ENCODE measurements around the gene MAP3K10.

The MAP3K10 gene

GRCh38 chr19:40249781-40250180 lies 58.6 kb downstream of the MAP3K10 start:
- DNase-seq = no peak

- no peak for DNase-seq
Measured at GRCh38 chr19:40251244-40251643, 60.0 kb downstream of the MAP3K10 start.

- no peak for DNase-seq
Measured at GRCh38 chr19:40251991-40252390, 60.8 kb downstream of the MAP3K10 start.

GRCh38 chr19:40252395-40252794 lies 61.2 kb downstream of the MAP3K10 start:
- DNase-seq = no peak

GRCh38 chr19:40253611-40254092 lies 62.4 kb downstream of the MAP3K10 start:
- DNase-seq = no peak

- DNase-seq = no peak
Measured at GRCh38 chr19:40254714-40255418, 63.6 kb downstream of the MAP3K10 start.

GRCh38 chr19:40255619-40256166 lies 64.5 kb downstream of the MAP3K10 start:
- no peak for DNase-seq

GRCh38 chr19:40256512-40256911 lies 65.3 kb downstream of the MAP3K10 start:
- no peak for DNase-seq

GRCh38 chr19:40257096-40257517 lies 65.9 kb downstream of the MAP3K10 start:
- DNase-seq = no peak

GRCh38 chr19:40261631-40262030 lies 70.4 kb downstream of the MAP3K10 start:
- no peak for DNase-seq

GRCh38 chr19:40262422-40262821 lies 71.2 kb downstream of the MAP3K10 start:
- DNase-seq = no peak

GRCh38 chr19:40263440-40264313 lies 72.5 kb downstream of the MAP3K10 start:
- no peak for DNase-seq

- DNase-seq = no peak
Measured at GRCh38 chr19:40264314-40265054, 73.3 kb downstream of the MAP3K10 start.

All from right kidney (tissue), 1 donor.